Measurements from ENCODE around the gene PRKAG2.

DNA sequence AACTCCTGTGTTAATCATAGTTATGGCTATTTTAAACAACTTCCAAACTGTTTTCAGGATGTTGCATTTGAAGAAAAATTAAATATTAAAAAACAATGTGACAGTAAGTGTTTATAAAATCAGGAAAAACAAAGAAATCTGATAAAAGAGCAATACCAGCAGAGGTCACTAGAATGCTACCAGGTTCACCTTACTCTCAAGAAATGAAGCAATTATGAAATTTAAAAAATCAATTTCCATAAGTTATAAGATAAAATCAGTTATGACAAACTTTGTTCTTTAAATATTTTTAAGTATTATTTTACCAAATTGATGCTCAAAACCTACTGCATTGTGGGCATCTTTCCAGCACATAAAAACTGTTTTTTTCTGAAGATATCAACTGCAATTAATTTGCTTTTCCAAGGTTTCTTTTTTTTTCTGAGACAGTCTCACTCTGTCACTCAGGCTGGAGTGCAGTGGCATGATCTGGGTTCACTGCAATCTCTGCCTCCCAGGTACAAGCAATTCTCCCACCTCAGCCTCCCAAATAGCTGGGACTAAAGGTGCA lies 306.5 kb downstream of the PRKAG2 start:
- TF ChIP-seq POLR2A (IDR thresholded peaks at IDR 0.05) = no peak
- TF ChIP-seq, protein P1, sequence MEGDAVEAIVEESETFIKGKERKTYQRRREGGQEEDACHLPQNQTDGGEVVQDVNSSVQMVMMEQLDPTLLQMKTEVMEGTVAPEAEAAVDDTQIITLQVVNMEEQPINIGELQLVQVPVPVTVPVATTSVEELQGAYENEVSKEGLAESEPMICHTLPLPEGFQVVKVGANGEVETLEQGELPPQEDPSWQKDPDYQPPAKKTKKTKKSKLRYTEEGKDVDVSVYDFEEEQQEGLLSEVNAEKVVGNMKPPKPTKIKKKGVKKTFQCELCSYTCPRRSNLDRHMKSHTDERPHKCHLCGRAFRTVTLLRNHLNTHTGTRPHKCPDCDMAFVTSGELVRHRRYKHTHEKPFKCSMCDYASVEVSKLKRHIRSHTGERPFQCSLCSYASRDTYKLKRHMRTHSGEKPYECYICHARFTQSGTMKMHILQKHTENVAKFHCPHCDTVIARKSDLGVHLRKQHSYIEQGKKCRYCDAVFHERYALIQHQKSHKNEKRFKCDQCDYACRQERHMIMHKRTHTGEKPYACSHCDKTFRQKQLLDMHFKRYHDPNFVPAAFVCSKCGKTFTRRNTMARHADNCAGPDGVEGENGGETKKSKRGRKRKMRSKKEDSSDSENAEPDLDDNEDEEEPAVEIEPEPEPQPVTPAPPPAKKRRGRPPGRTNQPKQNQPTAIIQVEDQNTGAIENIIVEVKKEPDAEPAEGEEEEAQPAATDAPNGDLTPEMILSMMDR (IDR thresholded peaks at IDR 0.05) = no peak

All from lower leg skin (tissue), 3 donors.